ENCODE data around the gene CES3.
"Not testable (repeated sequence)": the region's sequence is repeated elsewhere in the genome, so short reads cannot be mapped to it uniquely, and the experiment has no call there.

CES3 gene

DNA sequence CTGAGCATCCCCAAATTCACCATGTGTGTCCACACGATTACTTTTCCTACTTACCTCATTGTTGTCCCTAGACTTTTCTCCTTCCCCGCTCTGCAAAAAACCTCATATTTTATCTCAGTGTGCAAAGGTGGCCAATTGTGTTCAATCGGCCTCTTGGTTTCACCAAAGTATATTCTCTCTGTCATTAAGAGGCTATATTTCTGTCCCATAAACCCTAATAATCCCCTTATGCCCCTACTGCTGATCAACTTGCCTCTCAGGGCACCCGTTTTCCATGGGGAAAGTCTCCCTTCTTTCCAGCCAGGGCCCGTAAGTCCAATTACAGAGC is 14.1 kb upstream of the CES3 start:
- FAIRE-seq: no peak

DNA sequence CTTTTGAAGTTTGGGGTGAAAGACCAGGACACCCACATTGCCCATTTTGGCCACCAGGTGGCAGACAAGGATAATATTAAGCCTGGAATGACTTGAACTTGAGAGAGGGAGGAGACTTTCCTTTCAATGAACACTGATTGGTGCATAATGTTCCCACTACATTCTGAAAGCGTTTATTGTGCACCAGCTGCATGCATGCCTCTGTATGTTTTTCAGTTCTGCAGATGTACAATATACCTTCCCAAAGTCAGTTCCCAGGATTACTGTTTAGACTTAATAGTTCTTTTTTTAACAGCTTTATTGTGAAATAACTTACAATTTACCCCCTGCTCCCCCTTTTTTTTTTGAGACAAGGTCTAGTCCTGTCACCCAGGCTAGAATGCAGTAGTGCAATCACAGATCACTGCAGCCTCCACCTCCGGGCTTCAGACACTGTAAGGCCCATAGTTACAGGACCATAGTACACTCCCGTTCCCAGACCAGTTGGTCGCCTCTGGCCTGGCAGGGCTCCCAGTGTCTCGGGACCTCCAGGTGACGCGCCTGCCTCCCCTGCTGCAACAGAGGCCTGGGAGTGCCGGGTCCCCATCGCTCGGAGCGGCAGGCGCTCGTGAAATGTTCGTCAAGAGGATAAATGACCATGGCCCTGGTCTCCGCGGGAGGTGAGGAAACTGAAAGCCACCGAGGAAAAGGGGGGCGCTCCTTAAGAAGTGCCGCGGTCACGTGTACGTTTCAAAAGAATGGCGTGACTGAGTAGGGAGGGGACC is 13.6 kb upstream of the CES3 start:
- FAIRE-seq: peak; percentile 93

DNA sequence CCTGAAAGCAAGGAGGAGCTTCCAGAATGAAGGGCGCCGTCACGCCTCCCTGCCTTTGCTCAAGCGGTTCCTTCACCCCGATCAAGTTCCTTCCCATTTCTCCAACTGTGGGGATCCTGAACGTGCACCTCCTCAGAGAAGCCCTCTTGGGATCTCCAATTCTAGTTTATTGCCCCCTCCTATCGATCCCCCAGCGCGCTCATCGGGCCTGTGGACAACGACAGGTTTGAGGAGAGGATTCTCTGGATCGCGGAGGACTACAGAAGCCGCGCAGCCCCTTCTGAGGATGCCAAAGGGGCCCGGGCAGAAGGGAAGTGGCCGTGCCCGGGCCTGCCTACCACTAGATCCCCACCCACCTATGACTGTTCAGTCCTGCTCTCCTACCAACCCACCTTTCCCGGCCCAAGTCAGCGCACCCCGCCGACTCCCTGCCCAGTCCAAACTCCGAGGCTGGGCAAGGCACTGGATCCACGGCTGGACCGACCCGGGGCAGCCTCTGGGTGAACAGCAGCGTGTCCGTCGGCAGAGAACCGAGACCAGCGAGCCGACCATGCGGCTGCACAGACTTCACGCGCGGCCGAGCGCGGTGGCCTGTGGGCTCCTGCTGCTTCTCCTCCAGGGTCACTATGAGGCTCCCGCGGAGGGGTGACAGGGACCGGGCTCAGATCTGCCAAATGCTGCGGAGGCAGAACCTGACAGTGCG is 12.8 kb upstream of the CES3 start:
- no peak for FAIRE-seq

DNA sequence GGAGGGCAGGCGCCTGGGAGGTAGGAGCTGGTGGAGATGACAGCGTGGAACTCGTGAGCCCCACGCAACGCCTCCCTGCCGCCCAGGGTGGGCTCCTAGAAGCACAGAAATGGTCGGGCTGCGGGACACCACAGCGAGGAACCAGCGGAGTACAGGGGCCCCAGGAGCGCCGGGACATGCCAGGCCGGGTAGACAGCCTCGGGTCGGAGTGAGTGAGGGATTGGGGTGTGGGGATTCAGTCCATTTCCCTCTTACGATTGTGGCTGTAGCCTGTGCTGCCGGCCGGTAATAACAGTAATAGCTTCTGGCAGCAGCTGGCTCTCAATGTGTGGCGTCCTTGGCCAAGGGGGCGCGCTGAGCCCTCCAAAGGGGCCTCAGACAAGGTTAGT is 12.2 kb upstream of the CES3 start:
- FAIRE-seq: no peak

DNA sequence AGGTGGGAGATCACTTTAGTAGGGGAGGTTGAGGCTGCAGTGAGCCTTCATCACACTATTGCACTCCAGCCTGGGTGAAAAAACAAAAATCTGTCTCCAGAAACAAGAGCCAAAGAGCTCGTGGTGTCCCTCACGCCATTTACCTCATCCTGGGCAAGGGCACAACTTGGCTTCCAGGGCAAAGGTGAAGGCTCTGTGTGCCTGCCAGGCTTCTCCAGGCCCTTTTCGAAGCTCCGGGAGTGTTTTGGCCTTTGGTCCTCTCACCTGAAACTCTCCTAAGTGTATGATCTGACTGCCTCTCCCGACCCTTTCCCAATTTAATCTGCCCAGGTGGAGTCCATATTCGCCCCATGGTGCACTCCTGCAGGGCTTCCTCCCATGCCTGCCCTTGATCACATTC is 11.6 kb upstream of the CES3 start:
- FAIRE-seq: no peak

DNA sequence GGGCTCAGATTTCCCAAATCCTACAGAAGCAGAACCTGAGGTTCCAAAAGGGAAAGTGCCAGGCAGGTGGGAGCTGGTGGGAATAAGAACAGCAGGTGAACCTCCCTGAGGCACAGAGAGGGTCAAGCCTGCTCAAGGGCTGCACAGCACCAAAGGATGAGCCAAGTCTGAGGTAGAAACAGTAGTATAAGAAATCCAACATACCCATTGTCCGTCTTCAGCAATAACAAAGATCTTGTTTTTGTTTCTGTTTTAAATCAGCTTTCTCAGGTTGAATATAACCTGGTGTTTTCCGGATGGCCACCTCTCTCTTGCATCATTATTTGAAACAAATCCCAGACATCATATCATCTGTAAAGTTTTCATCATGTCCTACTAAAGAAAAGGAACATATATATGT is 10.6 kb upstream of the CES3 start:
- no peak for FAIRE-seq

DNA sequence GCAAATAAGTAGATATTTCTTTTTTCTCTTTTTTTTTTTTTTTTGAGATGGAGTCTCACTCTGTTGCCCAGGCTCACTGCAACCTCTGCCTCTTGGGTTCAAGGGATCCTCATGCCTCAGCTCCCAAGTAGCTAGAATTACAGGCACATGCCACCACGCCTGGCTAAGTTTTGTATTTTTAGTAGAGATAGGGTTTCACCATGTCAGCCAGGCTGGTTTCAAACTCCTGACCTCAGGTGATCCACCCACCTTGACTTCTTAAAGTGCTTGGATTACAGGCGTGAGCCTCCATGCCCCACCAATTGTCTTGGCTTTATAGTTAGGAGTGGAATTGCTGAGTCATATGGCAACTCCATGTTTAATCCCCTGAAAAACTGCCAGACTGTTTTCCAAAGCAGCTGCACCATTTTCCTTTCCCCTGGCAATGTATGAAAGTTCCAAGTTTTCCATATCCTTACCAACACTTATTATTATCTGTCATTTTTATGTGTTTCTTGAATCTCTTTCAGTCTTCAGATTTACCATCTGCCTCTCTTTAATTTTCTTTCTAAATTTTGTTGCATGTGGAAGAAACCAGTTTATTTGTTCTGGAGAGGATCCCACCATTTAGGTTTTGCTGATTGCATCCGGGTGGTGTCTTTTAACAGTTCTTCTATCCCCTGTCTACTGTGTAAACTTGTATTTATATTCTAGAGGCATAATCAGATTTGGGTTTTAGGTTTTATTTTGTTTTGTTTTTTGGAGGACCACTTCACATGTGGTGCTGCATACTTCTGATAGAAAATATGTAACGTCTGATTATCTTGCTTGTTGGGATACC is 9.9 kb upstream of the CES3 start:
- no peak for FAIRE-seq

DNA sequence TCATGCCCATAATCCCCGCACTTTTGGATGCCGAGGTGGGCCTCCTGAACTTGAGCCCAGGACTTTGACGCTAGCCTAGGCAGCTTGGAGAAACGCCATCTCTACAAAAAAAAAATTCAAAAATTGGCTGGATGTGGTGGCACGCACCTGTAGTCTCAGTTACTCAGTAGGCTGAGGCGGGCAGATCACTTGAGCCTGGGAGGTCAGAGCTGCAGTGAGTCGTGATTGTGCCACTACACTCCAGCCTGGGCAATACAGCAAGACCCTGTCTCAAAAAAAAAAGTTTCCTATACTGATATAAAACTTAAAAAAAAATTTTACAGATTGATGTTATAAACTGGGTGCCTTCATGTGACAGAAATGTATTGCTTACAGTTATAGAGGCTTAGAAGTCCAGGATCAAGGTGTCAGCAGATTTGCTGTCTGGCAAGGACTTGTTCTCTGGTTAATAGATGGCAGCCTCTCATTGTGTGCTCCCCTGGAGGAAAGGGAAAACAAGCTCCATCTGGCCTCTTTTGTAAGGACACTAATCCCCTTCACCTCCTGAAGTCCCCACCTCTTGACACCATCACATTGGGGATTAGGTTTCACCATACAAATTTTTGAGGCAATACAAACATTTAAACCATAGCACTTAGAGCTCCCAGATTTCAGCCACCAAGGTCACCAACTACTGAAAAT is 8.5 kb upstream of the CES3 start:
- FAIRE-seq: no peak

DNA sequence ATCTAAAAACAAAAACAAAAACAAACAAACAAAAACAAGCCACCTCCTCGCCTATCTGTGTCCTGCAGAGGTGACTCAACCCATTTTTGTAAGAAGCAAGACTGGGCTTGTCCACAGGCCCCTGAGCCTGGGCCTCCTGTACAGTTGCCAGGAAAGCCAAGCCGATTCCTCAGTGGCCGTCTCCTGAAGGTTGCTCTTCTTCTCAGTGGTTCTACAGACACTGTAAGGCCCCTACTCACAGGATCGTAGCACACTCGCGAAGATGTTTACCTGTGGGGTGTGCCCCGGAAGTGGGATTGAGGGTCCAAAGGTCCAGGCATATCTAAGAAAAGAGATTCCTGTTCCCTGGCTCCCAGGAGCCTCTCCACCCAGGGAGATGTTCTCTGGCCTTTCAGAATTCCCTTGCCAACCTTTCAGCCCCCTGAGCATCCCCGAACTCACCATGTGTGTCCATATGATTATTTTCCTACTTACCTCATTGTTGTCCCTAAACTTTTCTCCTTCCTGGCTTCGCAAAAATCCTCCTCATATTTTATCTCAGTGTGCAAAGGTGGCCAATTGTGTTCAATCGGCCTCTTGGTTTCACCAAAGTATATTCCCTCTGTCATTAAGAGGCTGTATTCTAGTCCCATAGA is 7.5 kb upstream of the CES3 start:
- FAIRE-seq: no peak

DNA sequence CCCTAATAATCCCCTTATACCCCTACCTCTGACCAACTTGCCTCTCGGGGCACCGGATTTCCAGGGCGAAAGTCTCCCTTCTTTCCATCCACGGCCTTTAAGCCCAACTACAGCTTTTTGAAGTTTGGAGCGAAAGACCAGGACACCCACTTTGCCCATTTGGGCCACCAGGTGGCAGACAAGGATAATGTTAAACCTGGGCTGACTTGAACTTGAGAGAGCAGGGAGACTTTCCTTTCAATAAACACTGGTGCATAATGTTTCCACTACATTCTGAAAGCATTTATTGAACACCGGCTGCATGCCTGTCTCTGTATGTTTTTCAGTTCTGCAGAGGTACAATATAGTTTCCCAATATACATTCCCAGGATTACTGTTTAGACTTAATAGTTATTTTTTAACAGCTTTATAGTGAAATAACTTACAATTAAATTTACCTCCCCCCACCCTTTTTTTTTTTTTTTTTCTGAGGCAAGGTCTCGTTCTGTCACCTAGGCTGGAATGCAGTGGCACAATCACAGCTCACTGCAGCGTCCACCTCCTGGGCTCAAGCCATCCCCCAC is 6.9 kb upstream of the CES3 start:
- FAIRE-seq: peak; percentile 81

DNA sequence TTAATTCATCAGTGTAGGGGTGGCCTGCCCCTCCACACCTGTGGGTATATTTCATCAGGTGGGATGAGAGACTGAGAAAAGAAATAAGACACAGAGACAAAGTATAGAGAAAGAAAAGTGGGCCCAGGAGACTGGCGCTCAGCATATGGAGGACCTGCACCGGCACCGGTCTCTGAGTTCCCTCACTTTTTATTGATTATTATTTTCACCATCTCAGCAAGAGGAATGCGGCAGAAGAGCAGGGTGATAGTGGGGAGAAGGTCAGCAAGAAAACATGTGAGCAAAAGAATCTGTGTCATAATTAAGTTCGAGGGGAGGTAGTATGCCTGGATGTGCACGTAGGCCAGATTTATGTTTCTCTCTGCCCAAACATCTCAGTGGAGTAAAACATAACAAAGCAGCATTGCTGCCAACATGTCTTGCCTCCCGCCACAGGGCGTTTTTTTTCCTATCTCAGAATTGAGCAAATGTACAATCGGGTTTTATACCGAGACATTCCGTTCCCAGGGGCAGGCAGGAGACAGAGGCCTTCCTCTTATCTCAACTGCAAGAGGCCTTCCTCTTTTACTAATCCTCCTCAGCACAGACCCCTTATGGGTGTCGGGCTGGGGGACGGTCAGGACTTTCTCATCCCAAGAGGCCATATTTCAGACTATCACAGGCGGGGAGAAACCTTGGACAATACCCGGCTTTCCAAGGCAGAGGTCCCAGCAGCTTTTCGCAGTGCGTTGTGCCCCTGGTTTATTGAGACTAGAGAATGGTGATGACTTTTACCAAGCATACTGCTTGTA is 5.5 kb upstream of the CES3 start:
- not testable (repeated sequence) for FAIRE-seq

DNA sequence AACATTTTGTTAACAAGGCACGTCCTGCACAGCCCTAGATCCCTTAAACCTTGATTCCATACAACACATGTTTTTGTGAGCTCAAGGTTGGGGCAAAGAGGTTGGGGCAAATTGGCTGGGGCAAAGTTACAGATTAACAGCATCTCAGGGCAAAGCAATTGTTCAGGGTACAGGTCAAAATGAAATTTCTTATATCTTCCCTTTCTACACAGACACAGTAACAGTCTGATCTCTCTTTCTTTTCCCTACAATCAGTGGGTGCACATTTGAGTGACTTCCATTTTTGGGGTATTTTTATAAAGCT is 5.0 kb upstream of the CES3 start:
- not testable (repeated sequence) for FAIRE-seq

DNA sequence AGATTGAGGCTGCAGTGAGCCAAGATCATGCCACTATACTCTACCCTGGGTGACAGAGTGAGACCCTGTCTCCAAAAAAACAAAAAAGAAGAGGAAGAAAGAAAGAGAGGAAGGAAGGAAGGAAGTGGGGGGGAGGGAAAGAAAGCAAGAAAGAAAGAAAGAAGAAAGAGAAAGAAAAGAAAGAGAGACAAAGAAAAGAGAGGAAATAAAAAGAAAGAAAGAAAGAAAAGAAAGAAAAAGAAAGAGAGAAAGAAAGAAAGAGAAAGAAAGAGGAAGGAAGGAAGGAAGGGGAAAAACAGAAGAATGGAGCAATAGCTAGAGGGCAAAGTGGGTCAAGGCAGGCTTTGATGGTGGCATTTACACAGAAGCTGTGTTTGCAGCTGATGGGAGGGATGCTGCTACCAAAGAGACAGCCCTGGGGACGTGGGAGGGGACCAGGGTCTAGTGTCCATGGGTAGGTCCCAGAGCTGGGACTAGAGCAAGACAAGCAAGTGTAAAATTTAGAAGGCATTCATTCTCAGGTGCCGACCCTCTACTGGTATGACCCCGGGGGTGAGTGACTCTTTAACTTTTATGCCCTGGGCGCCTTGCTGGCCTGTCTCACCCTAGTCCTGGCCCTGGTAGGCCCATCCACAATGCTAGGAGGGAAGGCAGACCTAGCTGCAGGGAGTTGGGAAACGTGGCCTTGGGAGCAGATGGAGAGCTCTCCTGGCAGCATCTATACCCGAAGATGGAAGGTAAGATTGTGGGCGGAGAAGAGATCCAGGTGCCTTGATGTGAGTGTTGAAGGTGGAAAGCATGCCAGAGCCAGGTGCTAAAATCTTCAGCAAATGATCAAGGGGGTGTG is 2.0 kb upstream of the CES3 start:
- FAIRE-seq: no peak

DNA sequence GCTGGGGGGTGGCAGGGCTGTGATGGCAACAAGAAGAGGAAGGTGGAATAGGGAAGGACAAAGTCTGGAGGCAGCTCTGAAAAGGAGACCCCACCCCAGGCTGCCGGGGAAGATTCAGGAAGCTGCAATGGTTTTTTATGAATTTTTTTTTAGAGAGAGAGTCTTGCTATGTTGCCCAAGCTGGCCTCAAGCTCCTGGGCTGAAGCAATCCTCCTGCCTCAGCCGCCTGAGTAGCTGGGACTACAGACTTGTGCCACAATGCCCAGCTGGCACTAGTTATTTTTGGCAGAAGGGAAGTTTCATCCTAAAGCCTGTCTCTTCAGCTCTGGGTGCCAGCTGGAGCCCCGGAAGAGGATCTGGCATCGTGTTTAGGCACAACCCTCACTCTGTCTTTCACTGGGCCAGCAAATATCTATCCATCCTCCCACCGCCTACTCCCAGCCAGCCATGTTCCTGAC is 1.3 kb upstream of the CES3 start:
- no peak for FAIRE-seq

DNA sequence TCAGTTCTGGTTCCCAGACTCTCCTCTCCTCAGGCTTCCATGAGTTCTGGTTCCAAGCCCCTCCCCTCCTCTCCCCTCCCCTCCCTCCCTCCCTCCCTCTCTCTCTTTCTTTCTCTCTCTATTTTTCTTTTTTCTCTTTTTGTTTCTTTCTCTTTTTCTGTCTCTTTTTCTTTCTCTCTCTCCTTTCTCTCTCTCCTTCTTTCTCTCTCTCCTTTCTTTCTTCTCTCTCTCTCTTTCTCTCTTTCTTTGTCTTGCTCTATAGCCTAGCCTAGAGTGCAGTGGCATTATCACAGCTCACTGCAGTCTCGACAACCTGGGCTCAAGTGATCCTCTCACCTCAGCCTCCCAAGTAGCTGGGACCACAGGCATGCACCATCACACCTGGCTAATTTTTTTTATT is 796 bp upstream of the CES3 start:
- no peak for FAIRE-seq

DNA sequence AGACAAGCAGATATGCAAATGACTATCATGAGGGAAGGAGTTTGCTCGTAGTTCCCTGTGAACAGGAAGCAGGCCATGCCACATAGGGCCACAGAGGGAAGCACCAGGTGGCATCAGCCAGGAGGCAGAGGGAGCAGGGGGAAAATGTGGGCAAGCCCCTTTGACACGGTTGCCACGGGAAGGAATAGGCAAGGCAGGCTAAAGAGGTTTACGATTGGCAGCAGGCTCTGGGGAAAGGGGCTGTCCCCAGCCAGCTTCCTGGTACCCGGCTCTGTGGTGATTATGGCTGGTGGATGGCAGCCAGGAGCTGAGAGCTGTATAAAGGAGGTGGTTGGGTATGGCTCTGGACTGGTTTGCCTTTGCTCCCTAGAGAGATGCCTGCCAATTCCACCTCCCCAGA is 848 bp downstream of the CES3 start:
- no peak for FAIRE-seq

DNA sequence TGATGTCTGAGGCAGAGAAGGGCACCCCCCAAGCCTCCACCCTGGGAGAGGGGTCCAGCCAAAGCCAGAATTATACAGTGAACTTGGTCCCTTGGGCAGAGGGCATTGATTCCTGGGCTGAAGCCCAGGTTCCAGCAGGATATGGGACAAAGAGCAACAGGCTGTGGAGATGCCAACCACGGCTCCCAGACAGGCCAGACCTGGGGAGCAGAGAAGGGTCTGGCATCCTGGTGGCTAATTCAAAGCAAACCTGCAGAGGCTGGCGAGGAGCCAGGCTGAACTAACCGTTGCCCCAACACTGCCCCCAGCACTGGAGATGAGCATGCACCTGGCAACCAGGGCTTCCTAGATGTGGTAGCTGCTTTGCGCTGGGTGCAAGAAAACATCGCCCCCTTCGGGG is 3.0 kb downstream of the CES3 start:
- no peak for FAIRE-seq

DNA sequence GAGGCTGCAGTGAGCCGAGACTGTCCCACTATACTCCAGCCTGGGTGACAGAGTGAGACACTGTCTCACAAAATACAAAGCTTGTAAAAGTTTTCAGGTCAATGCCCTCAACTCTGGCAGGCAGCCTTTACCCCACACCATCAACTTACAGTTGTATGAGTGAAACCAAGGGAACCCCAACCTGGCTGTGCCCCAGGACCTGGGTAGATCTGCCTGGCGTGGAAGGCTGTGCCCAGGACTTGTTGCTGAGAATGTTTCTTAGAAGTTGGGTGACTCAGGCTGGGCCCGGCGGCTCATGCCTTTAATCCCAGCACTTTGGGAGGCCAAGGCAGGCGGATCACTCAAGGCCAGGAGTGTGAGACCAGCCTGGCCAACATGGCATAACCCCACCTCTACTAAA is 7.8 kb downstream of the CES3 start:
- FAIRE-seq: no peak

DNA sequence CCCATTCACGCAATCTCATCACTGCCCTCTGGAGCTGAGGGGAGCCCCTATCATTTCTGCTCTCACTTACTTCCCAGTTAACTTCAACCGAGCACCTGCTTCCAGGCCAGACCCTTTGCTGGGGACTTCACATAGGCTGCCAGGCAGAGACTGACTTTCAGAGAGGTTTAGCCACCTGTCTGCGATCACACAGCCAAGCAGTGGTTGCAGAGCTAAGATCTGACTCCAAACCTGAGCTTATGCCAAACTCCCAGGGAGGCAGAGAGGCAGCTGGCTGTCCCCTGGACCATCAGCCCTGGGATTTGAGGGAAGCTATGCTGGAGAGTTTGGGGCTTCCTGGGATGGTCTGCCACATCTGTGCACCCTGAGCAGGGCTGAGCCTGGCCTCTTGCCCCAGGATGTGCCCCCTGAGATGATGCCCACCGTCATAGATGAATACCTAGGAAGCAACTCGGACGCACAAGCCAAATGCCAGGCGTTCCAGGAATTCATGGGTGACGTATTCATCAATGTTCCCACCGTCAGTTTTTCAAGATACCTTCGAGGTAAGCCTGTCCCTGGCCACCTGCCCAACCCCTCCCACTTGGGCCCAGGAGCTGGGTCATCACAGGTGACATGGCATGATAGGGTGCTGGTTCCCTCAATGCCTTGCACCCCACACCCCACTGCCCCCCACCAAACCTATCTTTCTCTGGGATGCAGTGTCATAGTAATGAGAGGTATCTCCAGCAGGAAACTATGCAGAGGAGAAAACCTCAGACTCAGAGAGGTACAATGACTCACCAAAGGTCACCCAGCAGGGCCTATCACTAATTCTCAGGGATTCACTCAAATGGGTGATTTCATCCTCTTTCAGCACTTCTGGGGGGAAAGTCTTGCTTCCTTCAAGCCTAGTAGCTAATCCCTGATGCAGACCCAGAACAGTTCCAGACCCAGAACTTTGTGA is 10.0 kb downstream of the CES3 start:
- FAIRE-seq: no peak

DNA sequence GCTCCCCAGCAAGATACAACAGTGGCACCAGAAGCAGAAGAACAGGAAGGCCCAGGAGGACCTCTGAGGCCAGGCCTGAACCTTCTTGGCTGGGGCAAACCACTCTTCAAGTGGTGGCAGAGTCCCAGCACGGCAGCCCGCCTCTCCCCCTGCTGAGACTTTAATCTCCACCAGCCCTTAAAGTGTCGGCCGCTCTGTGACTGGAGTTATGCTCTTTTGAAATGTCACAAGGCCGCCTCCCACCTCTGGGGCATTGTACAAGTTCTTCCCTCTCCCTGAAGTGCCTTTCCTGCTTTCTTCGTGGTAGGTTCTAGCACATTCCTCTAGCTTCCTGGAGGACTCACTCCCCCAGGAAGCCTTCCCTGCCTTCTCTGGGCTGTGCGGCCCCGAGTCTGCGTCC is 11.9 kb downstream of the CES3 start:
- no peak for FAIRE-seq
